GM12875 (cell line): ENCODE results near the gene POU2AF2.
"Not testable (repeated sequence)": the region's sequence is repeated elsewhere in the genome, so short reads cannot be mapped to it uniquely, and the experiment has no call there.

Experiments used
- H3K4me3 ChIP-seq: one replicate; pipeline ENCODE4 v1.5.1; 2011; ENCODE audit warnings: low read depth, low read length, control low read depth
- TF ChIP-seq, protein P1 (sequence below): IDR thresholded peaks from 2 replicates; pipeline ENCODE4 v1.5.1; 2011; ENCODE audit warnings: low read depth, mild to moderate bottlenecking, control low read depth, inconsistent platforms, low read length, moderate library complexity, borderline replicate concordance; ENCODE audit not compliant: insufficient read depth

POU2AF2 gene

DNA sequence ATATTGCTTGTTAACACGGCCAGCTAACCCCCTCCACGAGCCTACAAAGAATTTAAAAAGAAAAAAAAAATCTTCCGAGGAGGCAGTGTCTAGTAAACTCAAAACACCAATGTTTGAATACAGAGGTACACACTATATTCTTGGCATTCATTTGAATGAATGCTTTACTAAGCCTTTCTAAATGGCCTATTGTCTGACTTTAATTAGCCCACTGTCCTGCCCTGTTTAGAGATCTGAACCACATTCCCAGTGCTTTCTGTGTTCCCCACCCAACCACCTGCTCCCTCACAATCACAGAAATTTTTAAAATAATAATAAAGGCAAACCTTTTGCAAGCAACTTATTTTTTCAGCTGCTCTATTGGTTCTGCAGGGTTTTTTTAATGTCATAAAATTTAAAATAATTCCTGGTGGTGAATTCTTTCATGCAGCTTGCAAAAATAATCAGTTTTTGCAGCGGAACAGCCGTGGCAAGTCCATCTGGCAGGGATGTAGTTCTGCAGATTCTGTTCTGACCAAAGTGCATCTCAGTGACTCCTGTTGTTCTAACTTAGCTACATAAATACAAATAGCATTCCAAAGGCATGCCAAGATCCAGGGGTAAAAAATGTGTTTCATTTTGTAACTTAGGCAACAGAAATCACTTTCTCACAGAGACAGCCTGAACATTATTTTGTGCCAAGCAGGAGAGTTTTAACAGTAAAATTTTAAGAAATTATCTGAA lies 23.8 kb downstream of the POU2AF2 start:
- no peak overlapping the region for H3K4me3 ChIP-seq
- TF ChIP-seq, protein P1, sequence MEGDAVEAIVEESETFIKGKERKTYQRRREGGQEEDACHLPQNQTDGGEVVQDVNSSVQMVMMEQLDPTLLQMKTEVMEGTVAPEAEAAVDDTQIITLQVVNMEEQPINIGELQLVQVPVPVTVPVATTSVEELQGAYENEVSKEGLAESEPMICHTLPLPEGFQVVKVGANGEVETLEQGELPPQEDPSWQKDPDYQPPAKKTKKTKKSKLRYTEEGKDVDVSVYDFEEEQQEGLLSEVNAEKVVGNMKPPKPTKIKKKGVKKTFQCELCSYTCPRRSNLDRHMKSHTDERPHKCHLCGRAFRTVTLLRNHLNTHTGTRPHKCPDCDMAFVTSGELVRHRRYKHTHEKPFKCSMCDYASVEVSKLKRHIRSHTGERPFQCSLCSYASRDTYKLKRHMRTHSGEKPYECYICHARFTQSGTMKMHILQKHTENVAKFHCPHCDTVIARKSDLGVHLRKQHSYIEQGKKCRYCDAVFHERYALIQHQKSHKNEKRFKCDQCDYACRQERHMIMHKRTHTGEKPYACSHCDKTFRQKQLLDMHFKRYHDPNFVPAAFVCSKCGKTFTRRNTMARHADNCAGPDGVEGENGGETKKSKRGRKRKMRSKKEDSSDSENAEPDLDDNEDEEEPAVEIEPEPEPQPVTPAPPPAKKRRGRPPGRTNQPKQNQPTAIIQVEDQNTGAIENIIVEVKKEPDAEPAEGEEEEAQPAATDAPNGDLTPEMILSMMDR: no peak

DNA sequence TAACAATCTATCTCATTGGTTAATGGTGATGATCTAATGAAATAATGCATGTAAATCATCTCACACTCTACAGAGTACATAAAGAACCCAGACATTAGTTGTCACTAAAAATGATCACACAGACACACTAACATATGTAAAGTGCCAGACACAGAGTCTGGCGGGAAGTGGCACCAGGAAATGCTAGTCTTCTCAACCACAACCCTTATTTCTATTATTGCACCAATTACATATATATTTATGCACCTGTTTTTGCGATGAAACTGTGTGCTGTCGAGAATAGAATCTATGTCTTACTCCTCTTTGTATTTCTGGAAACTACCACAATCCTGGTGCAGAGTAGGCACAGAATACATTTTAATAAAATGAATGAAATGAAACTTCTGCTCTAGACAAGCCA lies 26.9 kb downstream of the POU2AF2 start:
- no peak overlapping the region for H3K4me3 ChIP-seq
- TF ChIP-seq, protein P1: no peak

DNA sequence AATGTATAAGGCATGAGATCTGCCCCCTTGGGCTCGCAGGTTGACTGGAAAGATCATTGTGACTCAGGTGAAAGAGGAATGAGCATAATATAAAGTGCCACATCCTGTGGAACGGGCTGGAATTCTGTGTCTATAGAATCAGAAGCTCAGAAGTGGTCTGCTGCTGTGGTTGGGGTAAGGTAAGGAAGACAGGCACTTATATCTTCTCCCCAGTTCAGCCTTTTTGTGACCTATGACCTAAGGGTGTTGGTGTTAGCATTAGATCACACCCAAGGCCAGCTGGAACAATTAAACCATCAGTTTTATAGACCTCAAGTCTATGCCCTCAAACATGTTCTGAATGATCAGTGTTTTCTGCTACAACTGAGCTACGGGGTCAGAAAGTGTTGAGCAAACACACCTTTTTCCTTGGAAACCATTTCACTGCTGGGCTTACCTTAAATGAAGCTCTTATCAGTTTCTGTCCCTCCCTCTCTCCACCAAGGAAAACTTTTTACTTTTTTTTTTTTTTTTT lies 37.1 kb downstream of the POU2AF2 start:
- TF ChIP-seq, protein P1: no peak

DNA sequence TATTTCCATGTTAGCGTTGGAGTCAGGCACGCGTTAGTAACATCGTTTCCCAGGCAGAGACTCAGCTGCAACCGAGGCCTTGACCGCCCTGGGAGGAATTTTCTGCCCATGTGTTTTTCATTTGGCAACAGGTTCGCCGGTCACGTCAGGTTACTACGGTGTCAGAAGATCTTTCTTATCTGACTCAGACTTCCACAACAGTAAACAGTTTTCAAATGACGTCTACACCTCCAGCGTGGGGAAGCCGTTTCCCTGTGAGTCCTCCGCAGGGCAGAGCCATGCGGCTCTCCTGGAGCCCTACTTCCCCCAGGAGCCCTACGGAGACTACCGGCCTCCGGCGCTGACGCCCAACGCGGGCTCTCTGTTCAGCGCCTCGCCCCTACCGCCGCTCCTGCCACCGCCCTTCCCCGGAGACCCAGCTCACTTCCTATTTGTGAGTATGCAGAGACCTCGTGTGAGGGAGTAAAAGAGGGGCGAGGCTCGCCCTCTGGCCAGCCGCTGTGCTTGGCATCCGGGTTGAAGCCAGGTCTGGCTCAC lies 38.5 kb downstream of the POU2AF2 start:
- TF ChIP-seq, protein P1: no peak

More for the DNA sequence above, 37.1 kb downstream of the POU2AF2 start:
- H3K4me3 ChIP-seq: no peak overlapping the region

DNA sequence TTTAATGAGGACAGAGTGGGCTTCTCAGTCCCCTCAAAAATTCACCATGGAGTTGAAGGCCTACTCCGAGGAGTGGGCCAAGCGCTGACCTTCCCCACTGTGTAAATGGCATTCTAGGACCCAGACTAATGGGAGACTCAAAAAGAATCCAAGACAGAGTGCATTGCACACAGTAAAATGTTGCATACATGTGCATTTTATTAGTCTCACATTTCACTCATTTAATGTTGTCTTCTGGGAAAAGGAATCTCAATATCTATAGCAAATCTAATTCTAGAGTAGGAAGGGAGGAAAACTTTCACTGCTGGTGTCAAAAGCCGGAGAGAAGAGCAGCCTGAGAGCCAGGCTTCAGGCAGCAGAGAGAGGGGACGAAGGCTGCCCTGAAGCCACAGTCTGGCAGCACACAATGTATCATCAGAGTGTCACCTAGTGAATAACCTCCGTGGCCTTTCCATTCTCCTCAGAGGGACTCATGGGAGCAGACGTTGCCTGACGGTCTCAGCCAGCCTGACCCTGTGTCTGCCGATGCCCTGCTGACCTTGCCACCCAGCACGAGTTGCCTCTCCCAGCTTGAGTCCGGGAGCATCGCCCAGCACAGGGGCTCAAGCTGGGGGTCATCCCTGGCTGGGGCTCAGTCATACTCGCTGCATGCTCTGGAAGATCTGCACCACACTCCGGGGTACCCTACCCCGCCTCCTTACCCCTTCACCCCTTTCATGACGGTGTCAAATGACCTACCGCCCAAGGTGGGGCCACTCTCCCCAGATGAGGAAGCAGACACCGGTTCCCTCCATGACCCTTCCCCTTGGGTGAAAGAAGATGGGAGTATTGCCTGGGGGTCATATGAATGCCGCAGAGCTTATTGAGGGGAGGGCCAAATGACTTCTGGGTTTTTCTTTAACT lies 39.9 kb downstream of the POU2AF2 start:
- TF ChIP-seq, protein P1: no peak

More for the DNA sequence above, 38.5 kb downstream of the POU2AF2 start:
- no peak overlapping the region for H3K4me3 ChIP-seq

DNA sequence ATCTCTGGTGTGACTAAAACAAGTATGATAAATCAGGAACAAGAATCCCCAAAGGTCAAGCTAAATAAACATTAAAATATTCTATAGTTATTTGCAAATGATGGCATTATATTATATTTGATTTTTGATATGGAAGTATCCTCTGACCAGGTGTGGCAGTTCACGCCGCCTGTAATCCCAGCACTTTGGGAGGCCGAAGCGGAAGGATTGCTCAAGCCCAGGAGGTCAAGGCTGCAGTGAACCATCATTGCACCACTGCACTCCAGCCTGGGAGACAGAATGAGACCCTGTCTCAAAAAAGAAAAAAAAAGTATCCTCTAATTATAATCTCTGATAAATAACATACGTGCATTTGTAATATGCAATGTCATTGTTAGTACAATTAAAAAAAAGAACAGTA lies 46.2 kb downstream of the POU2AF2 start:
- H3K4me3 ChIP-seq: no peak overlapping the region
- TF ChIP-seq, protein P1: no peak

More for the DNA sequence above, 39.9 kb downstream of the POU2AF2 start:
- H3K4me3 ChIP-seq: no peak overlapping the region

DNA sequence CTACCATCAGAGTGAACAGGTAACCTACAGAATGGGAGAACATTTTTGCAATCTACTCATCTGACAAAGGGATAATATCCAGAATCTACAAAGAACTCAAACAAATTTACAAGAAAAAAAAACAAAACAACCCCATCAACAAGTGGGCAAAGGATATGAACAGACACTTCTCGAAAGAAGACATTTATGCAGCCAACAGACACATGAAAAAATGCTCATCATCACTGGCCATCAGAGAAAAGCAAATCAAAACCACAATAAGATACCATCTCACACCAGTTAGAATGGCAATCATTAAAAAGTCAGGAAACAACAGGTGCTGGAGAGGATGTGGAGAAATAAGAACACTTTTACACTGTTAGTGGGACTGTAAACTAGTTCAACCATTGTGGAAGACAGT lies 46.9 kb downstream of the POU2AF2 start:
- not testable (repeated sequence) for H3K4me3 ChIP-seq
